GM10248 (cell line): ENCODE data around the gene DCTD.
A peak's percentile ranks its signal among the peaks of the same experiment; 100 is the strongest.

ENCODE experiments used
- CTCF ChIA-PET: fragments of 300-600 bp; sonication (Branson Sonifier 250); formaldehyde crosslinking; extraction: SDS; loops from one replicate; lab custom pipeline; 2021; ENCODE audit warnings: antibody characterized with exemption; lab: Yijun Ruan, JAX
- POLR2A ChIA-PET: fragments of 350-650 bp; sonication (Branson Sonifier 250); formaldehyde crosslinking; extraction: SDS; loops from one replicate; lab custom pipeline; 2020; ENCODE audit warnings: antibody characterized with exemption; lab: Yijun Ruan, JAX
- DNase-seq: peaks from one replicate; pipeline ENCODE4 v3.0.0; 2012; ENCODE audit errors: extremely low spot score
- TF ChIP-seq, protein P1 (sequence below): IDR thresholded peaks from 2 replicates; pipeline ENCODE4 v1.5.1; 2012; ENCODE audit warnings: mild to moderate bottlenecking, low read depth; ENCODE audit errors: extremely low read depth, missing control alignments, control extremely low read depth

DCTD gene

DNA sequence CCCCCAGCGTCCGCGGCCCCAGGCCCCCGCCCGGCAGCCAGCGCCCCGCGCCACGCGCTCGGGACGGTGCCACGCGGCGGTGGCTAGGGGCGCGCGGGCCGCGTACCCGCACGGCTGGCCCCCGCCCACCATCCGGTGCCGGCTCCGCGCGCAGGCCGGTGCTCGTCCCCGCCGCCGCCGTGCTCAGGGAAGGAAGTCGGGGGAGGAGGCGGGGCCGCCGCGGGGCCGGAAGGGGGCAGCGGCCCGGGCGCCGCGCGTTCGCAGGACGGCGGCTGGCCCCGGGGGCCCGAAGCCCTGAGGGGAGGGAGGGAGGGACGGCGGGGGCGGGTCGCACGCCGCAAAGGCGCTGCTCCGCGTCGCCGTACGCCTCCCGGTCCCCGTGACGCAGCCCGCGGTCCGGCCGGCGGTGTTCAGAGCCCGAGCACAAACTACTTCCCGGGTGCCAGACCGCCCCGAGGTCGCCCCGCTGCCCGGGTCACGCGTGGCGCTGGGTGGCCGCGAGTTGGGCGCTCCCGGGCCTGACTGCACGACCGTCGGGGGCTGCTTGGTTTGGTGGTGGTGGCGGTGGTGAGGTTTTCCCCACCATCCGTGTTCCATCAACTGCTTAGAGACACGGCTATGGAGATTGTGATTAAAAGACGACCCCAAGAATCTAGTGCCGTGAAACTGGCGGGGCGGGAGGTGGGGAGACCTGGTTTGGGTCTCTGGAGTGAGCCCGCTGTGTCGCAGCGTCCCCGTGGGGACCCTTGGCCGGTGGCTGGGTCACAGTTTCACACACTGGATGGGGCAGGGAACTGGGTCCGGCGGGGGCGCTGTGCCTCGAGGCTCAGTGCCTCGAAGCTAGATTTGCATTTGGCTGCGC is at the start of gene DCTD:
Gene DCTD, minus strand, starts transcription at position 205 of the 862 bp plus-strand sequence. CDS start 1,818 bp downstream, outside the sequence.
- TF ChIP-seq, protein P1, sequence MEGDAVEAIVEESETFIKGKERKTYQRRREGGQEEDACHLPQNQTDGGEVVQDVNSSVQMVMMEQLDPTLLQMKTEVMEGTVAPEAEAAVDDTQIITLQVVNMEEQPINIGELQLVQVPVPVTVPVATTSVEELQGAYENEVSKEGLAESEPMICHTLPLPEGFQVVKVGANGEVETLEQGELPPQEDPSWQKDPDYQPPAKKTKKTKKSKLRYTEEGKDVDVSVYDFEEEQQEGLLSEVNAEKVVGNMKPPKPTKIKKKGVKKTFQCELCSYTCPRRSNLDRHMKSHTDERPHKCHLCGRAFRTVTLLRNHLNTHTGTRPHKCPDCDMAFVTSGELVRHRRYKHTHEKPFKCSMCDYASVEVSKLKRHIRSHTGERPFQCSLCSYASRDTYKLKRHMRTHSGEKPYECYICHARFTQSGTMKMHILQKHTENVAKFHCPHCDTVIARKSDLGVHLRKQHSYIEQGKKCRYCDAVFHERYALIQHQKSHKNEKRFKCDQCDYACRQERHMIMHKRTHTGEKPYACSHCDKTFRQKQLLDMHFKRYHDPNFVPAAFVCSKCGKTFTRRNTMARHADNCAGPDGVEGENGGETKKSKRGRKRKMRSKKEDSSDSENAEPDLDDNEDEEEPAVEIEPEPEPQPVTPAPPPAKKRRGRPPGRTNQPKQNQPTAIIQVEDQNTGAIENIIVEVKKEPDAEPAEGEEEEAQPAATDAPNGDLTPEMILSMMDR: peak; percentile 55
- POLR2A ChIA-PET: no interaction called here
- DNase-seq: peak; percentile 85
- CTCF ChIA-PET: interaction anchor here (0.6 to 2.6 kb wide), 10 partner anchors 9 to 344 kb away, joined by 3 to 13 read pairs (median 5); no protein-coding TSS in a partner anchor

DNA sequence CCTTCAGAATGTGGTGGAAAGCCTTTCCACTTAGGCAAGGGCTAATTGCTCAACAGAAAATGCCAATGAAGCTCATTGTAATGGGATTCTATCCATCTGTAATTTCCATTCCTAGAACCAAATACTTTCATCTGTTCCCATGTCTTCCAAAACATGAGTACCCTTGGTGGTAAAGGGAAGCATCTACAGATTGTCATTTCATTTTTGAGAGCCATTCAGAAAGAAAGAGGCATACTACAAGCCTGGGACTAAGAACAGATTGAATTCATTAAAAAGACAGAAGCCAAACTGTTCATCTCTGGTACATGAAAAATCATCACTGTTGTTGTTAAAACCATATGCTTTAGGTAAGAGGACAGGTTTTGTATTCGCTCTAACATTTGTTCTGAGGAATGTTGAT is 43.6 kb upstream of the DCTD start:
- no peak for DNase-seq
- CTCF ChIA-PET: interaction anchor here (1.0 to 1.5 kb wide), 2 partner anchors 13 to 22 kb away, joined by 4 to 6 read pairs; no protein-coding TSS in a partner anchor
- POLR2A ChIA-PET: no interaction called here
- TF ChIP-seq, protein P1: no peak

DNA sequence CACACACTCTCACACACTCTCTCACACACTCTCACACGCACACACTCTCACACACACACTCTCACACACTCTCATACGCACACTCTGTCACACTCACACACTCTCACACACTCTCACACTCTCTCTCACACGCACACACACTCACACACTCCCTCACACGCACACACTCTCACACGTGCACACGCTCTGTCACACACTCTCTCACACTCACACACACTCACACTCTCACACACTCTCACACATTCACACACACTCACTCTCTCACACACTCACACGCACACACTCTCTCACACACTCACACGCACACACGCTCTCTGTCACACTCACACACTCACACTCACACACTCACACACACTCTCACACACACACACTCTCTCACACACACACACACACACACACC is 43.0 kb upstream of the DCTD start:
- ChIA-PET POLR2A (no interaction called here), CTCF (no interaction called here)
- DNase-seq: no peak
- TF ChIP-seq, protein P1: no peak

DNA sequence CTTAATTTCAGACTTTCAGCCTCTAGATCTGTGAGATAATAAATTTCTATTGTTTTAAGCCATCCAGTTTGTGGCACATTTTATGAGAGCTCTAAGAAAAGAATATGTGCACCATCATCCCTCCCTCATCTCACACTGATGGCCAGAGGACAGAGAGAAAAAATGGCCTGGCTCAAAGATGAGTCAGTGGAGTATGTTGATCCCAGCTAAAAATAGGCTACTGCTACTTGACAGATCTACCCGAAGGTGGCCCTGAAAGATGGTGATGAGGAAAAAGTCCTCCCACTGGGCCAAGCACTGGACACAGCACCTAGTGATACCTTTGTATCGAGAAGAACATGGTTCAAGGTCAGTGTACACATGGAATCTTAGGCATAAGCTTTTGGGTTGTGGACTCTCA is 38.2 kb upstream of the DCTD start:
- DNase-seq: no peak
- TF ChIP-seq, protein P1: no peak
- ChIA-PET CTCF (interaction anchor here (1.4 to 1.6 kb wide), 2 partner anchors 17 to 301 kb away, joined by 4 to 8 read pairs; no protein-coding TSS in a partner anchor), POLR2A (no interaction called here)

DNA sequence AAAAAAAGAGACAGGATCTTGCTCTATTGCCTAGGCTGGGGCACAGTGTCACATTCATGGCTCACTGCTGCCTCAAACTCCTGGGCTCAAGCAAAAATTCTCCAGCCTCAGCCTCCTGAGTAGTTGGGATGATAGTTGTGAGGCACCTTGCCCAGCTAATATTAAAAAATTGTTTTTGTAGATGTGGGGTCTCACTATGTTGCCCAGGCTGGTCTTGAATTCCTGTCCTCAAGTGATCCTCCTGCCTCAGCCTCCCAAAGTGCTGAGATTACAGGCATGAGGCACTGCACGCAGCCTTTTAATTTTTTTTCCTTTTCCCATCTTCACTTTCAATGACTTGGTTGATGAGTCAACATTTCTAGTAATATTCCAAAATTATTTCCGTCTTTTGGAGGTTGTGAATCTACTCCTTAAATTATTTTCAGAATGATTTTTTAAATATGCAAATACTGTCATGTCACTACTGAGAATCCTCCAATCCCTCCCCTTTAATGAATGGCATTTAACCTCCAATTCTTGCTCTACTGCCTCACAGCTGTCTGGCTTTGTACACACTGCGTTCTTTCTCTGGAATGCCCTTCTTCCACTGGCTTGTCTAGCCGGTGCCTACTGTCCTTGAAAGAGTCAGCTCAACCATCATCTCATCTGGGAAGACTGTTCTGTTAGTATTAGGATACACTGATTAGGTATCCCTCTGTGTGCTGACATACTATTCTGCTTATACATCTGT is 27.5 kb upstream of the DCTD start:
- CTCF ChIA-PET: no interaction called here
- no peak for DNase-seq
- TF ChIP-seq, protein P1: no peak
- POLR2A ChIA-PET: no interaction called here

DNA sequence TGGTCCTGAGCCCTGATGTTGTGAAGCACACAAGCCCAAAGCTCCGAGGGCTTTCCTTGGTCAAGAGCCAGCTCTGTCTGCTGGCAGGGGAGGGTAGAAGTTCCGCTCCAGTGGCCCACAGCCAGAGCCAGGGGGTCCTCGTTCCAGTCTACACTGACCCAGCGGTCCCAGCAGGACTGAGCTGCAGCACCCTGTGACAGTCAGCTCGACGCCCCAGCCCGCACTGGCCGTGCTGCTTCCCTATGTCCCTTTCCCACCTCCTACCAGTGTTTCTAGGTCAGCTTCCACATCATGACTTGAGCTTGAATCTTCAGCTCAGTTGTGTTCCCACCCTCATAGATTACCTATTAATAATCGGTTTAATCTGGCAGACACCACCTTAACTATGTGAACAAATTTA is 22.5 kb upstream of the DCTD start:
- ChIA-PET POLR2A (no interaction called here), CTCF (interaction anchor here (1.0 to 5.9 kb wide), 12 partner anchors 12 to 322 kb away, joined by 3 to 196 read pairs (median 10); no protein-coding TSS in a partner anchor)
- TF ChIP-seq, protein P1: no peak
- no peak for DNase-seq
